HG03108 (cell line): Measurements from ENCODE around the gene FAM13A.
"Not testable (repeated sequence)": the region's sequence is repeated elsewhere in the genome, so short reads cannot be mapped to it uniquely, and the experiment has no call there.

Experiments used
- ATAC-seq: cut with Tn5 transposase; IDR thresholded peaks from one replicate; pipeline ENCODE4 v1.9.1; 2021; ENCODE audit warnings: moderate library complexity; ENCODE audit not compliant: unreplicated experiment

Gene FAM13A

DNA sequence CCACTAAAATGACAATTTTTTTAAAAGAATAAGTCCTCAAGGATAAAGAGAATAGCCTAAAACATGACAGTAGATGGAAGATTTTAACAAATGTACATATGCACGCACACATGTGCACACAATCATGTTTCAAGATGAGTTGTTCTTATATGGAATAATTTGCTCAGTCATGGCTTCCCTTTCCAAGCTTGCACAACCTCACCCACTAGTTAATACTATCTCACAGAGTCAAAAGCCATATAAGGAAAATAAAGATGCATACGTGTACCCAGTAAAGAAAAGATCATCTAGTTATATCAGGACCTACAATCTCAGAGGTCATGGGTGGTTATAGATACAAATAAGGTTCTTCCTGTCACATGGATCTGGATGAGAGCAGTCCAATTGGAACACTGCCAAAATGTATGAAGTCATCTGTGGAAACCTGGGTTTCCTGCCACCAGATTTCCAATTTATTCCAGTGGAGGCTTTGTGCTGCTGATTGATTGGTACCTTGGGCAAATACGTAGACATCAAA lies 56.1 kb downstream of the FAM13A start:
- ATAC-seq, result no peak

- no peak for ATAC-seq
Measured at GRCh38 chr4:89000382-89000781, 56.6 kb downstream of the FAM13A start.

- no peak for ATAC-seq
Measured at GRCh38 chr4:88999392-88999930, 57.5 kb downstream of the FAM13A start.

DNA sequence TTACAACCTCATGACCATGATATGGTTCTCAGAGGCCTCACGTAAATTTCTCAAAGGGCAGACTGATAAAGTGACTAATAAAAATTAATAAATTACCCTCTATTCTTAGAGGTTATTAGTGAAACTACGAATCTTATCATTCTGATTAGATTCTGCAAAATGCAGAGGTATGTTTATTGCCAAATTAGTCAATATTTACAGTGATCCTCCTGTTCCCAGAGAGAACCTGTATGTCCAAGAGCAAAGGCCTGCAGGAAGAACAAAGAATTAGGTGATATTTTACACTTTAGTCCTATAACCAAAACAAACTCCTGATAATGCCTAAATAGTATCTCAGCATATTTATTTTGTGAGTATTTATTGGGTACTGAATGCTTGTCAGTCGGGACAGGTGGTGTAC lies 58.1 kb downstream of the FAM13A start:
- no peak for ATAC-seq

GRCh38 chr4:88998001-88998400 lies 59.0 kb downstream of the FAM13A start:
- ATAC-seq, result no peak

GRCh38 chr4:88995874-88996273 lies 61.1 kb downstream of the FAM13A start:
- ATAC-seq, result no peak

DNA sequence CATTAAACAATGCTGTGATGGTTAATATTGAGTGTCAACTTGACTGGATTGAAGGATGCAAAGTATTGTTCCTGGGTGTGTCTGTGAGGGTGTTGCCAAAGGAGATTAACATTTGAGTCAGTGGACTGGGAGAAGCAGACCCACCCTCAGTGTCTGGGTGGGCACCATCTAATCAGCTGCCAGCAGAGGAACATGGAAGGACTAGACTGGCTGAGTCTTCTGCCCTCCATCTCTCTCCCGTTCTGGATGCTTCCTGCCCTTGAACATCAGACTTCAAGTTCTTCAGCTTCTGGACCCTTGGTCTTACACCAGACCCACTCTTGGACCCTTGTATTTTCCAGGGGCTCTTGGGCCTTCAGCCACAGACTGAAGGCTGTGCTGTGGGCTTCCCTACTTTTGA lies 61.7 kb downstream of the FAM13A start:
- ATAC-seq, result not testable (repeated sequence)

GRCh38 chr4:88993246-88993645 lies 63.7 kb downstream of the FAM13A start:
- ATAC-seq, result no peak

DNA sequence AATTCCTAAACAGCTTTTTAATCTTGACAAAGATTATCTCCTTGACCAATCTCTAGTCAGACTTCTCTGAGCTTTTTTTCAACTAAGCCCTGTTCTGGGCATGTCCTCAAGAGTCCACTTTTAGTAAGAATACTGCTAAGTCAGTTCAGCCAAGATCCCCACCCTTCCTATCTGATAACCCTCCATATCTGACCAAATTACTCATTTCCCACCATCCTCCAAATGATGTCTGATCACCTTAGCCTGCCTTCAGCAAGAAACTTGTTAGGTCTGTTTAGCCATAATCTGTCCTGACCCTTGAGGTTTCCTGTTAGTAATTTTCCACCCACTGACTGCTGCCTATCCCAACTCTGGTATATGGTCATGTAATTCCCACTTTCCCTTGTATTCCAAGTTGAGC lies 65.2 kb downstream of the FAM13A start:
- no peak for ATAC-seq

GRCh38 chr4:88989990-88990389 lies 67.0 kb downstream of the FAM13A start:
- no peak for ATAC-seq

- no peak for ATAC-seq
Measured at GRCh38 chr4:88985088-88985773, 71.8 kb downstream of the FAM13A start.

DNA sequence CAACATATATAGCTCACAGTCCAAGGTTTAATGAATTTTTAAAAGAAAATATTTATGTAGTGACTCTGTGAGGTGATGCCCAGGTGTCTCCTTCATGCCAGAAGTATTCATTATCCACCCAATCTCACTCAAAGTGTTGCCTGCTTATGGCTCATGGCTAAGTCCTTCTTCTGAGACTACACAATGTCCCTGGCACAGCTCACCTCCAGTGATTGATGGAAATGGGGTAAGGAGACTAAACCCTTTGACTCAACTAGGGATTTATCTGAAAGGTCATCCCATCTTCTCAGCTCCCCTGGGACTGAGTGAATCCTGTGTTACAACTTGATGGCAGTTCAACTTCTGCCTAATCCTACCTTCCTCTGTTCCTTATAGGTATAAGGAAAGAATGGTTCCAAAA lies 74.2 kb downstream of the FAM13A start:
- ATAC-seq, result no peak

DNA sequence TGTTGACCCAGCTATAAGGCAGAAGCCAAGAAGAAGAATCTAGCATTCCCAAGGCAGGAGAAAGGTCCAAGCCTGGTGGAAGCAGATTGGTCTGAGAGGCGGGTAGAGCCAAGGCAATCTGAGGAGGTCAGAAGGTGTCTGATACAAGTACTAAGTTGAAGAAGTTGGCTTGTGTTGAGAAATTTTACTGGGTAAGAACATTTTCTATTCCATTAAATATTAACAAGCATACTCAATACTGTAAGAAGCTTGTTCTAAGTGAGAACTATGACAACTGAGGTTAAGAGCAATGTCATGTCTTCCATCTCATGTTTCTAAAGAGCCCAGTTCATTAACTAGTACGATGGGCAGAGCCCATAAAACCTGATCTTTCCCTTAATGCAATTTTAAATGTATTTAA lies 75.0 kb downstream of the FAM13A start:
- peak; percentile 85 for ATAC-seq

DNA sequence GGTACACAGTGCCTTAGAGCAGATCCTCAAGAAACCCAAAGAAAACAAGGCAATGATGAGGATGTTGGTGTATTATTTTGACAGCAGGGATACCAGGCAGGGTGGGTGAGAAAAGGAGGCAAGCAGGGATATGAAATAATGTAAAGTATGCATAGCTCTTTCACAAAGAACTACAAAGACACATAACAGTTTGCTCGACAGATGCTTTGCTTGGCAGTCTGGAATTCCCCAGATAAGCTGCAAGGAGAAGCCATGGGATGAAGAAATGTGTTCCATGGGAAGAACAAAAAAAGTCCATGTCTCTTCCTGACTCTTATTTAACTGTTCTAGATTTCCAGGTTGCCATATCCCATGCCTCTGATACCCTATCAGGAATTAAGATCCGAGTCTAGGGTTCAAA lies 75.4 kb downstream of the FAM13A start:
- ATAC-seq, result no peak

GRCh38 chr4:88979276-88979675 lies 77.7 kb downstream of the FAM13A start:
- no peak for ATAC-seq

DNA sequence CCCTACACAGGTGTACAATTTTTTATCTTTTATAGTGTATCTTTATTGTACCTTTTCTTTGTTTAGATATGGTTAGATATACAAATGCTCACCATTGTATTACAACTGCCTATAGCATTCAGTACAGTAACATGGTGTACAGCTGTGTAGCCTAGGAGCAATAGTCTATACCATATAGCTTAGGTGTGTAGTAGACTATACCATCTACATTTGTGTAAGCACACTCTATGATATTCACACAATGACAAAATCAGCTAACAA lies 80.3 kb downstream of the FAM13A start:
- no peak for ATAC-seq

- no peak for ATAC-seq
Measured at GRCh38 chr4:88975958-88976774, 80.8 kb downstream of the FAM13A start.

GRCh38 chr4:88971536-88971935 lies 85.4 kb downstream of the FAM13A start:
- no peak for ATAC-seq

GRCh38 chr4:88969746-88970145 lies 87.2 kb downstream of the FAM13A start:
- ATAC-seq, result no peak

GRCh38 chr4:88969271-88969670 lies 87.7 kb downstream of the FAM13A start:
- no peak for ATAC-seq

DNA sequence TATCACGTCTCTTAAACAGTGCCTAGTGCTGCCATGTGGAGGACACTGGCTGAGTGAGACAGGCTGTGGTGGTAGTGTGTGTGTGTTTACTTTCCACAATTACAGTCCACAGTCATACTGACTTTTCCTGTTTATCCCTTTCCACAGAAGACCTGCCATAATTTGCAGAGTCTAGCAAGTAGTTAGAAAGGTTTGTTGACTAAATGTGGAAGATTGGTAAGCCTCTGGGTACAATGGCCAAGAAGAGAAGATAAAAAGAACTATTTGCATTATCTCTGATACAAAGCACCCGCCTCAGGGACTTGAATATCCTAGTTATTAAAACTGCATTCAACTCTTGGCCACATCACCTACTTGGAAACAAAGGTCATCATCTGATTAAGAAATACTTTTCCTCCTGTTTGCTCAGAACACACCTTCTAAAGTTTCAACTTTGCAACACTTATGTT lies 89.1 kb downstream of the FAM13A start:
- ATAC-seq, result no peak

GRCh38 chr4:88965053-88965452 lies 91.9 kb downstream of the FAM13A start:
- no peak for ATAC-seq
